BJ (cell line): Measurements from ENCODE around the gene ROGDI. TPM values are rescaled to one million over a fixed set of nuclear protein-coding genes. Genes with fewer than 3 reads are reported as not detected.

Source experiments
- CTCF ChIA-PET: fragments of 350-600 bp; formaldehyde crosslinking; extraction: SDS; loops from one replicate; lab custom pipeline; 2021; ENCODE audit warnings: antibody characterized with exemption, inconsistent platforms; lab: Yijun Ruan, JAX
- POLR2A ChIA-PET: fragments of 300-600 bp; sonication (Branson Sonifier 250); formaldehyde crosslinking; extraction: SDS; loops from one replicate; lab custom pipeline; 2021; ENCODE audit warnings: antibody characterized with exemption; lab: Charles Lee
- DNase-seq: peaks from one replicate; pipeline ENCODE4 v3.0.0-alpha.2; 2011; ENCODE audit warnings: low read depth
- H3K27me3 ChIP-seq: 2 replicates; pipeline ENCODE4 v1.6.0; 2011; ENCODE audit warnings: low read length; ENCODE audit not compliant: control insufficient read depth, insufficient read depth
- H3K36me3 ChIP-seq: 2 replicates; pipeline ENCODE4 v1.5.1; 2011; ENCODE audit warnings: low read length; ENCODE audit not compliant: control insufficient read depth, insufficient read depth
- H3K4me3 ChIP-seq: 2 replicates; pipeline ENCODE4 v1.5.1; 2011; ENCODE audit warnings: low read depth, mild to moderate bottlenecking, control low read depth, low read length
- polyA minus RNA-seq: library from RNA; depleted of rRNA, polyadenylated mRNA; stranded (reverse); fragments of >200 nt; gene quantifications from 2 replicates; pipeline ENCODE4 v1.2.3, GENCODE V29; 2011; rRNA and poly(A)+ RNA removed
- polyA plus RNA-seq: library from polyadenylated mRNA; depleted of rRNA; stranded (reverse); fragments of >200 nt; gene quantifications from 2 replicates; pipeline ENCODE4 v1.2.3, GENCODE V29; 2011; rRNA removed
- TF ChIP-seq, protein P1 (sequence below): IDR thresholded peaks from 2 replicates; pipeline ENCODE4 v1.5.1; 2011; ENCODE audit warnings: low read depth, mild to moderate bottlenecking, control low read depth, inconsistent platforms, low read length, moderate library complexity; ENCODE audit not compliant: insufficient read depth

The ROGDI gene, protein sequence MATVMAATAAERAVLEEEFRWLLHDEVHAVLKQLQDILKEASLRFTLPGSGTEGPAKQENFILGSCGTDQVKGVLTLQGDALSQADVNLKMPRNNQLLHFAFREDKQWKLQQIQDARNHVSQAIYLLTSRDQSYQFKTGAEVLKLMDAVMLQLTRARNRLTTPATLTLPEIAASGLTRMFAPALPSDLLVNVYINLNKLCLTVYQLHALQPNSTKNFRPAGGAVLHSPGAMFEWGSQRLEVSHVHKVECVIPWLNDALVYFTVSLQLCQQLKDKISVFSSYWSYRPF
- polyA plus RNA-seq: 15.8 and 31.9 TPM in 2 replicates
- polyA minus RNA-seq: 6.8 and 15.8 TPM in 2 replicates

DNA sequence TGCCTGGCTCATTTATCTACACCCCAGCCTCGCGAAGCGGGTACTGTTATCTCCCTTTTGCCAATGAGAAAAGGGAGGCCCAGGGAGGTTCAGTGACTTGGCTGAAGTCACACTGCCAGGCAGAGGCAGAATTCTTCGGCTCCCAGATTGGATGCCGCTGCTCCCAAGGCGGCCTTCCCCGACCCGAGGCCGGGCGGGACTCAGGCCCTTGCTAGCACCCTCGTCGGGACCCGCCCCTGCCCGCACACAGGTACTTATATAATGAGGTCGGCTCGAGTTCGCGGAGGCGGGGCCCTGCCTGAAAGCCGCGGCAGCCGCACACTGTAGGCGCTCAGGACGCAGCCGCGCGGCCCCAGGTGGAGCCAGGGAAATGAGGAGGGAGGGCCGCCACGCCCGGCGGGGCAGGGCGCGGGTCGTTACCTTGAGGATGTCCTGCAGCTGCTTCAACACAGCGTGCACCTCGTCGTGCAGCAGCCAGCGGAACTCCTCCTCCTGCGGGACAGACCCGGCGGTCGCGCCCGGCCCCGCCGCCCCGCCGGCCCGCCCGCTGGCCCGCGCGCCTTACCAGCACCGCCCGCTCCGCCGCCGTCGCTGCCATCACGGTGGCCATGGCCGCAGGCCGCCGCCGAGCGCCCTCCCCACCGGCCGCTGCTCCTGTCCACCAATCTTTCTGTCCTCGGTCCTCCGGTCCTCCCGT, at the start of gene ROGDI:
ROGDI (minus strand) TSS at position 672 of the 697 bp plus-strand sequence; CDS start at position 610, 62 bp downstream.
- TF ChIP-seq, protein P1, sequence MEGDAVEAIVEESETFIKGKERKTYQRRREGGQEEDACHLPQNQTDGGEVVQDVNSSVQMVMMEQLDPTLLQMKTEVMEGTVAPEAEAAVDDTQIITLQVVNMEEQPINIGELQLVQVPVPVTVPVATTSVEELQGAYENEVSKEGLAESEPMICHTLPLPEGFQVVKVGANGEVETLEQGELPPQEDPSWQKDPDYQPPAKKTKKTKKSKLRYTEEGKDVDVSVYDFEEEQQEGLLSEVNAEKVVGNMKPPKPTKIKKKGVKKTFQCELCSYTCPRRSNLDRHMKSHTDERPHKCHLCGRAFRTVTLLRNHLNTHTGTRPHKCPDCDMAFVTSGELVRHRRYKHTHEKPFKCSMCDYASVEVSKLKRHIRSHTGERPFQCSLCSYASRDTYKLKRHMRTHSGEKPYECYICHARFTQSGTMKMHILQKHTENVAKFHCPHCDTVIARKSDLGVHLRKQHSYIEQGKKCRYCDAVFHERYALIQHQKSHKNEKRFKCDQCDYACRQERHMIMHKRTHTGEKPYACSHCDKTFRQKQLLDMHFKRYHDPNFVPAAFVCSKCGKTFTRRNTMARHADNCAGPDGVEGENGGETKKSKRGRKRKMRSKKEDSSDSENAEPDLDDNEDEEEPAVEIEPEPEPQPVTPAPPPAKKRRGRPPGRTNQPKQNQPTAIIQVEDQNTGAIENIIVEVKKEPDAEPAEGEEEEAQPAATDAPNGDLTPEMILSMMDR: no peak
- POLR2A ChIA-PET: interaction anchor here (0.5 kb wide), 1 partner anchor 68 kb away, joined by 5 read pairs; the partner anchor contains the start of genes ANKS3 and DNAAF8
- no peak for DNase-seq
- CTCF ChIA-PET: interaction anchor here (1.3 kb wide), 1 partner anchor 37 kb away, joined by 3 read pairs; no protein-coding TSS in a partner anchor
- Histone ChIP-seq H3K36me3 (peaks cover 9% of the 10 kb centered on the region), H3K27me3 (no peaks in the 10 kb centered on the region), H3K4me3 (peak within 1 kb of the TSS; percentile 54)

DNA sequence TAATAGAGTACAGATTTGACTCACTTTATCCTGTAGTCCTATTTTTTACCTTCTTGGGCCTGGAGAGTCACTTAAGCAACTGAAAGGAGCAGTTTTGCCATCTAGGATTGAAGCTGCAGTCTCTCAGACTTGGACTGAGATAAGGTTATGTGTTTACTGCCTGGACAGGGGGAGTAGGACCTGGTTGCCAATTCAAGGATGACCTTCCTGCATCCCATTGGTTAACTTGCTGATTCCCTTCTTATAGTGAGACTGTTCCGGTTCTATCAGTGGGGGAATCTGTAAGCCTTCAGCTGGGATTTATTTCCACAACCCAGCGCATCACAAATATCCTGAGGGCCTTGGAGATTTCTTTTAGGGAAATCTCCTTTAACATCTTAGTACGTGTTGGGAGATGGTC, 47.8 kb upstream of the ROGDI start:
- TF ChIP-seq, protein P1: no peak
- H3K36me3 ChIP-seq: peaks cover 5% of the 10 kb centered on the region
- DNase-seq: no peak
- H3K27me3 ChIP-seq: no peaks in the 10 kb centered on the region
- POLR2A ChIA-PET: no interaction called here
- CTCF ChIA-PET: interaction anchor here (1.2 kb wide), 1 partner anchor 106 kb away, joined by 8 read pairs; no protein-coding TSS in a partner anchor
- H3K4me3 ChIP-seq: peak overlapping the region; percentile 17; the same call in 1 of the 2 replicates

DNA sequence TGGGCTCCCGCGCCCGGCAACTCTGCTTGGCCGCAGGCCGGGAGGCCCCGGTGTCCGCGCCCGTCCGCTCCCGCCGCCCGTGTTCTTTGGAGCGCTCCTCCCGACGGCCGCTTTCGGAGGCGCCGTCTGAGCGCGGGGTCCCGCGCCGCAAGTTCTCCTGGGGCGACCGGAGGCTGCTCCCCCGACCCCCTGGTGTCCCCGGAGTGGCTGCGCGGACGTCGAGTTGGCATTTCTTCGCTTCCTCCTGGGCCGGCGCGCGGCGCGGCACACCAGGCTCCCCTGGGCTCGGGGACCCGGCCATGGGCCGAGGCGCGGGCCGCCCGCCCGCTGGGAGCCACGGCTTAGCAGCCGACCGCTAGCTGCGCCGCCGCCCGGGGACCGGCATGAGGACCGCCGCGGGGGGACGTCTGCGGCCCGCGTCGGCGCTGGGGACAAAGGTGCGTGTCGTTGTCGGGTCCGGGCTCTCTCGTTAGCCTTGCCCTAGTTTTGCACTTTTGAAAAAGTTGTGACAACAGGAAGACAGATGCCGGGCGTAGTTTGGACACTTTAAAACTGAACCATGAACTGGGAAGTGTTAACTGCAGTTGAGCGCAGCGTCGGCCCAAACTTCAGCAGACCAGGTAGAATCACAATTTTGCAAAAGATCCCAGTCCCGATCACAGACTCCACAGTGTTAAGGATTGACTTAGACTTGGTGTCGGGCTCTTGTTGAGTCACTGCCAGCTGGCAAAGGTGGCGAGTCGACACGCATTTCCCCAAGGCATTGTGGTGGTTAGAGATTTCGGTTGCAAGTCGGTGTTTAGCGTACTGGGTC, 45.5 kb upstream of the ROGDI start:
- peak overlapping the region; percentile 97 for H3K4me3 ChIP-seq
- TF ChIP-seq, protein P1: no peak
- CTCF ChIA-PET: no interaction called here
- POLR2A ChIA-PET: interaction anchor here (0.6 kb wide), 2 partner anchors 14 to 79 kb away, joined by 3 to 6 read pairs; no protein-coding TSS in a partner anchor
- peaks cover 5% of the 10 kb centered on the region for H3K36me3 ChIP-seq
- DNase-seq: no peak
- H3K27me3 ChIP-seq: no peaks in the 10 kb centered on the region

DNA sequence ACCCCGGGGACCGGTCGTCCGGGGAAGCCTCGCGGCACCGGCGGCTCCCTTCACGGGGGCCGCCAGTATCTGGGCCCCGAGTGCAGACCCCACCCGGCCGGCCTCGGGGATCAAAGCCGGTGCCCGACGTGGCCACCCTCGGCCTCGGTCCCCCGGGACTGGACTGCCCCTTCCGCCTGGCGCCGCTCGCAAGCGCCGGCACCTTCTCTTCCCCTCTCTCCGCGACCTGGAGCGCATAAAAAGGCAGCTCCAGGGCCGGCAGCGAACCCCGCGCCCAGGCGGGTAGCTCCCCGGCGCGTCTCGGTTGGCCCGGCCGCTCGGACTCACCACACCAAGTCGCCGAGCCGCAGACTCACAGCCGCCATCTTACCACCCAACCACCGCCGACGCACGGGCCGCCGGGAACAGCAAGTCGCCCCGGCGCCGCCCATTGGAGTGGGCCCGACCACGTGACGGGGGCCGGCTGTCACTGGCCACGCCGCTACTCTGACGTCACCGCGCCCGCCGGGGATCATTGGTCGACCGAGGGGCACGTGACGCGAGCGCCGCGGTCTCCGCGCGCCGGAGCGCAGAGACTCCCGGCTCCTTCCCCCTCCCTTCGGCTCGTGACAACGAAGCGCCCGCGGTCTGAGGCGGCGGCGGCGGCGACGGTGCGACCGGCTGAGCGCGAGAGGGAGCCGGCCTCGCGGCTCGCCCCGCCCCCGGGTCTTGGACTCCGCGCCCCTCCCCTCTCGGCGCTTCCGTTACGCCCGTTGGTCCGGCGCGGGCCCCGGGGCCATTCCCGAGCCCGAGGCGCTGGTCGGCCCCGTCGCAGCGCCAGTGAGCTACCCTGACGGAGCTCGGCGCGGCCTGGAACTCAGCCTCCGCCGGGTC, 44.7 kb upstream of the ROGDI start, which contains the start of the genes GLYR1 and UBN1:
GLYR1 (minus strand) TSS at position 388 of the 873 bp plus-strand sequence; CDS start at position 365, 23 bp downstream.
UBN1 (plus strand) TSS at position 581 of the 873 bp plus-strand sequence. CDS start 5,437 bp downstream, outside the sequence.
- ChIA-PET CTCF (interaction anchor here (1.3 kb wide), 1 partner anchor 109 kb away, joined by 4 read pairs; no protein-coding TSS in a partner anchor), POLR2A (interaction anchor here (0.6 to 1.0 kb wide), 3 partner anchors 13 to 109 kb away, joined by 3 to 6 read pairs (median 6); no protein-coding TSS in a partner anchor)
- TF ChIP-seq, protein P1: no peak
- H3K4me3 ChIP-seq: peak within 1 kb of the TSS; percentile 97
- H3K36me3 ChIP-seq: peaks cover 3% of the 10 kb centered on the region
- DNase-seq: peak; percentile 70
- no peaks in the 10 kb centered on the region for H3K27me3 ChIP-seq
